Activated CD4-positive, CD25-positive, alpha-beta regulatory T cell treated with anti-CD3 and anti-CD28 coated beads, Interleukin-2, amount 50 U/mL, for 24 hours (primary cell): ENCODE measurements around the gene DAP.
A peak's percentile ranks its signal among the peaks of the same experiment; 100 is the strongest.

Experiments
- ATAC-seq, 2 donors: fragments of 150-1000 bp; cut with Tn5 transposase; one replicate each; pipeline ENCODE4 v1.10.0; 2021; ENCODE audit warnings: mild to moderate bottlenecking in 1 of 2, moderate library complexity in 1 of 2

Gene DAP

DNA sequence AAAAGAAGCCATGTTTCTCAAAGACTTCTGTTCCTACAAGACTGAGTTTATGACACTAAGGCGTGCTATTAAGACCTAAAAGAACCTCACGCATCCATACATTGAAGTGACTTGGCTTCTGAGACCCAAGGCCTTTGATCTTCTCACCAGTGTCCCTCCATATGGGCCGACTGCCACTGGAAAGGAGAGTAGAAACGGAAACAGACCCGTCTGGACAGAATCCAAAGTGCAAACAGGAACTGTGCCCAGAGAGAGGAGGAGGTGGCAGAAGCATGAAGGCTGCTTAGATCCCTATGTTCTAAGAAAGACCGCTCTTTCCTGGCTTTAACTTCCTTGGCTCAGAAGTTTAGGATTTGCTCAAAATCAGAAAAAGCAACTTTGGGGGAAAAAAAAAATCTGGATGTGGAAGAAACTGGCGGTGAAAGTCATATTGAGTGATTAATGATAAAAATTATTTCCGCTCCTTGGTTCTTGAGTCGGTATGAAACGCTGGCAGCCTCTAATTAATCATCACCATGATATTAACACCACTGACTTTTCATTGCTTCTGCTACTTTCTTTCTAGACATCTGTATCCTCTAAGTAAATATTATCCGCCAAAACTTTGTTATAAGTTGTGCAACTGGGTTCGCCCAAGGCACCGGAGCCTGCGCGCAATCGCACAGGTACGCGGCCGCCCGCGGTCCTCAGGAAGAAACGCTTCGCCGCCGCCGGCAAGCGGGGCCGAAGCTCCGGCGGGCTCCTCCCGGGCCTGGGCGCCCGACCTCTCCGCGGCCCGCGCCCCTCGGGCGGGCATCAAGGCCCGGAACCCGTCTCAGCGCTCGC, 726 bp downstream of the DAP start:
- ATAC-seq, result peak; percentile 27 to 29

DNA sequence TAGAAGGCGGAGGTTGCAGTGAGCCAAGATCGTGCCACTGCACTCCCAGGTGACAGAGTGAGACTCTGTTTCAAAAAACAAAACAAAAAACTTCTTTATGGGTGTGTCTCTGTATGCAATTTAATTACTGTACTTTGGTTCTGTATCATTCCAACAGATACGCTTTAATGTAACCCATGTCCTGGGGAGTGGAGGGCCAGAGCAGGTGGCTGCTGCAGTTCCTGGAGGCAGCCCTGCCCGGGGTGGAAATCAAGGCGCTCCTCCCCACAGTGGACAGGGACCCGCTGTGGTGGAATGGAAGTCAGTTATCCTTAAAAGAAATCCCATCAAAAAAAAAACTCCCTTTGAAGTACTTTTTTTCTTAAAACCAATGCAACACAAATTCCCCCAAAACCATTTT, 1.9 kb downstream of the DAP start:
- ATAC-seq, result no peak

DNA sequence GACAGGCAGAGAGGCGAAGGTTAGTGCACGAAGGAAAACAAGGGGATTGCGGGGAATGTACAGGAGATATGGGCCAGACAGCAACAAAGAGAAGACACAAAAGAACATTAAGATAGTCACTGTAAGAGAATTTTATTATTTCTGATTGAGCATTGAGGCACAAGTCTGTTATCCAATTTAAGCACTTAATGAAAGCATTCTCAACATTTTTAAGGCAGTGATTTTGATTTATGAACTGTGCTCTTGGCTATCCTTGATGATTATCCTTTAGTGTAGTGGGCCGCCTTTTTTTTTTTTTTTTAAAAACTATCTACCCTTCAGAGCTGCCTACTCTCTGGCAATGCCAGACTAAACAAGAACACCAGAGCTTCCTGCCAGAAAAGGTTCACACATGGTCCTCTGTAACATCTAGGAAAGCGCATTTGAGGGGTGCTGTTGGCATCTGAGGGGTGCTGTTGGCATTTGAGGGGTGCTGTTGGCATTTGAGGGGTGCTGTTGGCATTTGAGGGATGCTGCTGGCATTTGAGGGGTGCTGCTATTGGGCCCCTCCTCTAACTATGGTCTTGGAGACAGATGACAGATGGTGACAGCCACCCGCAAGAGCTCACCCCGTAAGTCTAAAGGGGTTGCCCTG, 3.0 kb downstream of the DAP start:
- ATAC-seq, result no peak

GRCh38 chr5:10757043-10757442, 4.0 kb downstream of the DAP start:
- ATAC-seq, result no peak

DNA sequence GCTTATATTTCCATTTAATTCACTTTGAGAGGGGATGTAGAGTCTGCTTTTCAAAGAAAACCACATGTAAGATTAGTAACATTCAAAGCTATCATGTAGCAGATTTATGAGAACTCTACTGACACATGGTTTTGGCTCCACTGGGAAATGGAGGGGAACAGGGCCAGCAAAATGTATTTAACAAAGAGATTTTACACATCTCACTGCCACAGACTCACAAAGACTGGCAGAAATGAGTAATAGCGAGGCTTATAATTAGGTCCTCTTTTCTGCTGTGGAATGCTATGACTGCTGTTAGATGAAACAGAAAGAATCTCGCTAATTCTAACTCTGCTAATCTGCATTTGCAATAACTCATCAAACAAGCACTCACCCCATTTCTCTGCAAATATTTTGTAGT, 4.5 kb downstream of the DAP start:
- peak in 1 of 2 donors; percentile 25 for ATAC-seq

GRCh38 chr5:10753178-10753577, 7.9 kb downstream of the DAP start:
- ATAC-seq, result no peak

DNA sequence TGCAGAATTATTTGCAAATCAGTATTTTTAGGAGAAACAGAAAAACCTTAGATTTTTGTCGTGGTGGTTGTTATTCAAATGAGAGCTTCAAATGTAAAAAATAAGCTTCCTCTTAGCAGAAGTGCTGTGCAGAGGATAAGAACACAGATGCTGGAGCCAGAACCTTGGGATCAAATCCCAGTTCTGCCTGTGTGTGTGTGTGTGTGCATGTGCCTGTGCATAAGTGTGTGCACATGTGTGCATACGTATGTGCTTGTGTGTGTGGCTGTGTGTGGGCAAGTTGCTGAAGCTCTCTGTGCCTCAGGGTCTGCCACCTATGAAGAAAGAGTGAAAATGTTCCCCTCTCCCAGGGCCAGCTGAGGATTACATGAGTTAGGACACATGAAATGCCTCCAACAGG, 8.6 kb downstream of the DAP start:
- no peak for ATAC-seq

- ATAC-seq, result no peak
Measured at GRCh38 chr5:10750909-10751308, 10.1 kb downstream of the DAP start.

- no peak for ATAC-seq
Measured at GRCh38 chr5:10747678-10748622, 13.1 kb downstream of the DAP start.

GRCh38 chr5:10746711-10747110, 14.3 kb downstream of the DAP start:
- ATAC-seq, result no peak

DNA sequence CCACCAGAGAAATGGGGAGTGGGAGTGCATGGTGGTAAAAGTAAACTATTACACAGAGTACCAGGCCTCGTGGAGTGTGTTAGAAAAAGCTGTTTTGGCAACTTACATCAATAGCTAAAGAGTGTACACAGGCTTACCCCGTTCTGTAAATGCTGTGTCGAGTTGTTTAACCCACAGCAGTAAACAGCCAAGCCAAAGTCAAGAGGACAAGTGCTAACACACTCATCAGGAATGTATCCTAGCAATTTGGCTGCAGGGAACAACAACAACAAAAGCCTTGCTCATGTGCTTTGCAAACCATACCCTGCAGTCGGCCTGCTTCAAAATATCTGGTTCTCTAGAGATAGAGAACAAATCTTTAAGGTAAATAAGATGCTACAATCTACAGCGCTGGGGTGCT, 15.9 kb downstream of the DAP start:
- no peak for ATAC-seq

GRCh38 chr5:10744681-10745080, 16.4 kb downstream of the DAP start:
- no peak for ATAC-seq

- ATAC-seq, result no peak
Measured at GRCh38 chr5:10743951-10744350, 17.1 kb downstream of the DAP start.

- no peak for ATAC-seq
Measured at GRCh38 chr5:10743526-10743925, 17.5 kb downstream of the DAP start.

GRCh38 chr5:10741661-10742060, 19.4 kb downstream of the DAP start:
- ATAC-seq, result no peak

DNA sequence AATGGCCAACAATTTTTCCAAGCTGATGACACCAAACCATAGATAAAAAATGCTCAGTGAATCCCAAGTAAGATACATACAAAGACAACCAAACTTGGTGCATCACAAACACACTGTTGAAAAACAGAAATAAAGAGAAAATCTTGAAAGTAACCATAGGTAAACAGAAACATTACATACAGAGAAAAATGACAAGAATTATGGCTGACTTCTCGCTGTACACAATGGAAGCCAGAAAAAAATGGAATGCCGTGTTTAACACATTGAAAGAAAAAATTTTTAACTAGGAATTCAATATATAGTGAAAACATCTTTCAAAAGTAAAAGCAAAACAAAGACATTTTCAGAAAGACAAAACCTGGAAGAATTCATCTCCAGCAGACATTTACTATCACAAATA, 20.6 kb downstream of the DAP start:
- no peak for ATAC-seq

DNA sequence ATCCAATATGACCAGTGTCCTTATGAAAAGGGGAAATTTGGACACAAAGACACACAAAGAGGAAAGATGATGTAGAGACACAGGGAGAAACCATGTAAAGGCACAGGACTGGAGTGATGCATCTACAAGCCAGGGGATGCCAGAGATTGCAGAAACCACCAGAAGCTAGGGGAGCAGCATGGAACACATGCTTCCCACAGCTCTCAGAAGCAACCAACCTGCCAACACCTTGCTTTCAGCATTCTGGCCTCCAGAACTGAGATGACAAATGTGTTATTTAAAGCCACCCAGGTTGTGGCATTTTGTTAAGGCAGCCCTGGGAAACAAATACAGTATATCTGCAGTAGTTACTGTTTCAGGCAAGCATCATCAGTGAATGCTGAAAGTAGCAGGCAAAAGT, 23.2 kb downstream of the DAP start:
- ATAC-seq, result no peak

DNA sequence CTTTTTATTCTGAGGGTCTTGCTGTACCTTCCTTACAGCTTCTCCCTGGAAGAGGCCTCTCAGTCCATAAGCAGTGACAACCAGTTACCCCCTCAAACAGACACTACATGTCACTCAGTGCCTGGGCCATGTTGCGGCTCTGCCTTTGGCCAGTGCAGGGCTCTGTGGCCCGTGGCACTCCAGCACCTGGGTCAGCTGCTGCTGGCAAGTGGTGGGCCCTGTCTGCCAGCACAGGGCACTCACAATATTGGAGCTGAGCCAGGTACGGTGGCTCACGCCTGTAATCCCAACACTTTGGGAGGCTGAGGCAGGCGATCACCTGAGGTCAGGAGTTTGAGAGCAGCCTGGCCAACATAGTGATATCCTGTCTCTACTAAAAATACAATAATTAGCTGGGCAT, 24.2 kb downstream of the DAP start:
- no peak for ATAC-seq

- no peak for ATAC-seq
Measured at GRCh38 chr5:10736354-10736753, 24.7 kb downstream of the DAP start.

DNA sequence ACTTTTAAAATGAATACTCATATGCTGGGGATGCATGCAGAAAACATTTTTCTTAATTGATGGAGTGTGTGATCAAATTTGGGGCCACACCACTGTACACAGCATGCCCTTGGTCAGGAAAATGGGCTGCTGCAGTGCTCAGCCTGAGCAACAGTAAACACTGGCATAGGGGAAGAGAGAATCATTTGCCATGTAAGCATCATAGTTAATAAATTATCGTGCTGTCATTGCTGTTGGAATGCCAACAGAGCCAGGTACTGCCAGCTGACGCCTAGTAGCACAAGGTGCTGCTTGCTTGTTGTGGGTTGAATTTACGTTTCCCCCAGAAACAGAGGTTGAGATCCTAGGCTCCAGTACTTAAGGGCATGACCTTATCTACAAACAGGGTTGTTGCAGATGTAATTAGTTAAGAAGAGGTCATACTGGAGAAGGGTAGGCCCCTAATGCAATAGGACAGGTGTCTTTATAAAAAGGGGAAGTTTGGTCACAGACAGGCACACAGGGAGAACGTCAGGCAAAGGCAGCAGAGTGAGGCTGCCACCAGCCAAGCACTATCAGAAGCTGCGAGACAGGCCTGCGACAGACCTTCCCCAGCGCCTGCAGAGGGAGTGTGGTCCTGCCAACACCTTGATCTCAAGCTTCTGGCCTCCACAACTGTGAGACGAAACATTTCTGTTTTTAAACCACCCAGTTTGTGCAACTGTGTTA, 25.3 kb downstream of the DAP start:
- no peak for ATAC-seq

- ATAC-seq, result no peak
Measured at GRCh38 chr5:10734832-10735523, 26.1 kb downstream of the DAP start.
